ENCODE measurements around the gene KRT71.

The KRT71 gene

DNA sequence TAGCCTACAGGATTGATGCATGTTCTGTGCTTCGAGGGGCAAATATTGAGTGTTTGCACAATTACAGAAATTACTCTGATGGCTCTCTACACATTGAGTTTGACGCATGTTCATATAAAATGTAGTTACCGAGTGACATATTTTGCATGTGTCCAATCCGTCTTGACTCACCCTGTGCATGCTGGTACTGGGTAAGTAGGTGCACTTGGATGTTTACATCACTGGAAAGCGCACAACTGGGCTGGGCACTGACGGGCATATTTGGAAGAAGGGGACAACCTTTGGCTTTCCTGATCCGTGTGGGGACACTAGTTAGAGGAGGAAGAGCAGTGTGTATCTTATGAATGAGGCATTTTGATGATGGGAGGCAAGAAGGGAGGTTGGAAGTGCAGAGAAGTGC lies 55.0 kb downstream of the KRT71 start:
- no peak for TF ChIP-seq POLR2A (IDR thresholded peaks at IDR 0.05; ENCODE audit: low read length)
- TF ChIP-seq GATA1 (IDR thresholded peaks at IDR 0.05; ENCODE audit: low read depth, low read length), result no peak
- DNase-seq, result no peak

DNA sequence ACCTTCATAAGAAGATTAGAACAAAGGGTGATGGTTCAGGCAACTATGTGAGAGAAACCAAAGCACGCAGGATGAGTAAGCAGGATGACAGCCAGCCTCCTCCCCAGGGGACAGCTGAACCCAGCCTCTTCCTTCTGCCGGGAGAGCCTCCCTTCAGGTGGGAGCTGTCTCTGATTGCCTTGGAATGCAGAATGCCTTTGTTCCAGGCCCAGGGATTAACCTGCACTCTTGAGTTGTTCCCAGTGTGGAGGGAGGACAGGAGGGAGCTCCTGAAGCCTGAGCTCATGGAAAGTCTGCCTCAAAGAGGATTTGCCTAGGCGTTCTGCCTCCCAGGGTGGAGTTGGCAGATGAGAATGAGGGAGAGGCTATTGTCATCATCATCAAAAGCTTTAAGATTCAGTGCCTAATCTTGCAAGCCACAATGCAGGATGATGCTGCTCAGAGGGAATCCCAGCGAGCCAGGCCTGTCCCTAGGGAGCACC lies 56.3 kb downstream of the KRT71 start:
- DNase-seq, result no peak

DNA sequence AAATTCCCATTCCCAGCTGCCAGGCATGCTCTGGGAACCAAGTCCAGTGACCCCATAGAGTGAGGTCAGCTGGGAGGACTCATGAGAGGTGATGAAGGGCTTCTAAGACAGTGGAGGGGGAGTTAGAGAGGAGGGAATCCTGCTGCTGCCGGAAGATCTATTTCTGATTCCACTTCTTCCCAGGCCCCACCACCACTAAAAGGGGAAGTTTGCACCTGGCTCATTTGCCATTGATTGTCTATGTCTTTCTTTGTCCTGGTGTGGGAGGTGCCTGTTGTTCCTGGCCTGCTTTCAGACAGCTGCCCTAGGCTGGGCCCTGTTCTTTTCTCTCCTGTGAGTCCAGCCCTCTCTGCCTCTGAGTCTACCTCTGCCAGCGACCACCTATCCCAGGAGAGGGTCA lies 56.9 kb downstream of the KRT71 start:
- no peak for DNase-seq
- TF ChIP-seq POLR2A (IDR thresholded peaks at IDR 0.05; ENCODE audit: low read length), result no peak

More for the DNA sequence above, 56.3 kb downstream of the KRT71 start:
- no peak for TF ChIP-seq POLR2A (IDR thresholded peaks at IDR 0.05; ENCODE audit: low read length)
- TF ChIP-seq GATA1 (IDR thresholded peaks at IDR 0.05; ENCODE audit: low read depth, low read length), result no peak

DNA sequence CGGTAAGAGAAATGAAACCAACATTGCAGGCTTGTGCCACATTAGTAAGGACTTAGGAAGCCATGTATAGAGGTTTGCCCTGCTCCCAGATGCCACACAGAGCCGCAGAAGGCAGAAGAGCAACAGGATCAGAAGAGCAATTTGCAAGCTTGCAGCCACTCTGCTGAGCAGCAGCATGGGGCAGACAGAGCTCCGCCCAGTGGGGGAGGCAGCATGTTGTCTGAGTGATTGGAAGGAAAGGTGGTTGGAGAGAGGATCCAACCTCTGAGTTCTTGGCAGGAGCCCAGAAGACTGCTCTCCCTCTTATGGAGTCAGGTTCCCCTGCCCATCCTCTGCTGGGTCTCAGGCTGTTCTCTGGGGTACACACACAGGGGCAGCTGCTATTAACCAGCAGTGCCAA lies 57.6 kb downstream of the KRT71 start:
- DNase-seq, result no peak
- no peak for TF ChIP-seq GATA1 (IDR thresholded peaks at IDR 0.05; ENCODE audit: low read depth, low read length)
- TF ChIP-seq POLR2A (IDR thresholded peaks at IDR 0.05; ENCODE audit: low read length), result no peak

DNA sequence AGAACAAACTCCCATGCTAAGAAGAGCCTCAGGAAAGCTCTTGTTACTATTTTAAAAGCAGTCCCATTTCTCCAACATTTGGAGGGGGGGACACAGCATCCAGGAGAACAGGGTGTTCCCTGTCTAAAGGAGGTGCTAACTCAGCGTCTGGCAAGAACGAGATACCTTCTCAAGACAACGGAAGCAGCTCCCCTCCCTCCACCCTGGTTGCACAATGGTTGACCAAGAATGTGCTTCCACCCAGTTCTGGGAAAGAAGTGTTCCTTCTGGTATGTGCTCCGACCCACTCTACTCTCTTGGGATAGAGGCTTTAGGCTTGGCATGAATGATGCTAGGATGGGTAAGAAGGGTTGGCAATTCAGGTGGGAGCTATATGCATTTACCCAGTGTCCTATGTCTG lies 58.4 kb downstream of the KRT71 start:
- TF ChIP-seq POLR2A (IDR thresholded peaks at IDR 0.05; ENCODE audit: low read length), result no peak
- no peak for TF ChIP-seq GATA1 (IDR thresholded peaks at IDR 0.05; ENCODE audit: low read depth, low read length)
- no peak for DNase-seq

DNA sequence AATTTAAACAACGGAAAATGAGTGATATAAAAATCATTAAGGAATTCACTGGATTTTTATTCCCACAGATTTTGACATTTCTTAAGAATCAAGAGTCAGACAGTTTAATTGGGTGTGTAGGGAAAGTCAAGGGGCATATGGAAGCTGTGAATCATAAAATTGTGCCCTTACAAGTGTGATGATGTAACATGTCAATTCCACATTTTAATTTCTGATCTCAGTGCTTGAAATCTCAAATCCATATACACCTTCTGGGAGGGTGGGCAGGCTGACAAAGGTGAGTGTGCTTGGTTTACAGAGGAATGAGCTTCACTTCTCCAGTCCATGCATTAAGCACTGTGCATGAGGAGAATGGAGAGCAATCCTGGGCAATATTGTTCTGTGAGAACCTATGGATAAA lies 58.8 kb downstream of the KRT71 start:
- no peak for DNase-seq
- no peak for TF ChIP-seq POLR2A (IDR thresholded peaks at IDR 0.05; ENCODE audit: low read length)
- TF ChIP-seq GATA1 (IDR thresholded peaks at IDR 0.05; ENCODE audit: low read depth, low read length), result no peak

Data from erythroblast (primary cell).